ENCODE data around the gene IRAK3. TPM values are rescaled to one million over a fixed set of nuclear protein-coding genes. Genes with fewer than 3 reads are reported as not detected.
A peak's percentile ranks its signal among the peaks of the same experiment; 100 is the strongest.

IRAK3 gene, protein sequence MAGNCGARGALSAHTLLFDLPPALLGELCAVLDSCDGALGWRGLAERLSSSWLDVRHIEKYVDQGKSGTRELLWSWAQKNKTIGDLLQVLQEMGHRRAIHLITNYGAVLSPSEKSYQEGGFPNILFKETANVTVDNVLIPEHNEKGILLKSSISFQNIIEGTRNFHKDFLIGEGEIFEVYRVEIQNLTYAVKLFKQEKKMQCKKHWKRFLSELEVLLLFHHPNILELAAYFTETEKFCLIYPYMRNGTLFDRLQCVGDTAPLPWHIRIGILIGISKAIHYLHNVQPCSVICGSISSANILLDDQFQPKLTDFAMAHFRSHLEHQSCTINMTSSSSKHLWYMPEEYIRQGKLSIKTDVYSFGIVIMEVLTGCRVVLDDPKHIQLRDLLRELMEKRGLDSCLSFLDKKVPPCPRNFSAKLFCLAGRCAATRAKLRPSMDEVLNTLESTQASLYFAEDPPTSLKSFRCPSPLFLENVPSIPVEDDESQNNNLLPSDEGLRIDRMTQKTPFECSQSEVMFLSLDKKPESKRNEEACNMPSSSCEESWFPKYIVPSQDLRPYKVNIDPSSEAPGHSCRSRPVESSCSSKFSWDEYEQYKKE
- total RNA-seq (10 to 100 TPM in 1 of 9 donors, 1 to 10 TPM in 8; 3.0 to 11.4 (median 5.7) TPM), polyA plus RNA-seq (1 to 10 TPM; 2.2 to 3.6 TPM)
- long read RNA-seq, donor 1, partial matches to known transcripts, result 2 of 2 reads
- long read RNA-seq, donor 1, other reads (novel, unspliced or antisense), result 0 of 2 reads
- long read RNA-seq, donor 2, full-length matches to known transcripts, result 7 of 8 reads
- long read RNA-seq, donor 2, partial matches to known transcripts, result 0 of 8 reads
- long read RNA-seq, donor 2, other reads (novel, unspliced or antisense), result 1 of 8 reads
- long read RNA-seq, donor 3, result 0 reads

DNA sequence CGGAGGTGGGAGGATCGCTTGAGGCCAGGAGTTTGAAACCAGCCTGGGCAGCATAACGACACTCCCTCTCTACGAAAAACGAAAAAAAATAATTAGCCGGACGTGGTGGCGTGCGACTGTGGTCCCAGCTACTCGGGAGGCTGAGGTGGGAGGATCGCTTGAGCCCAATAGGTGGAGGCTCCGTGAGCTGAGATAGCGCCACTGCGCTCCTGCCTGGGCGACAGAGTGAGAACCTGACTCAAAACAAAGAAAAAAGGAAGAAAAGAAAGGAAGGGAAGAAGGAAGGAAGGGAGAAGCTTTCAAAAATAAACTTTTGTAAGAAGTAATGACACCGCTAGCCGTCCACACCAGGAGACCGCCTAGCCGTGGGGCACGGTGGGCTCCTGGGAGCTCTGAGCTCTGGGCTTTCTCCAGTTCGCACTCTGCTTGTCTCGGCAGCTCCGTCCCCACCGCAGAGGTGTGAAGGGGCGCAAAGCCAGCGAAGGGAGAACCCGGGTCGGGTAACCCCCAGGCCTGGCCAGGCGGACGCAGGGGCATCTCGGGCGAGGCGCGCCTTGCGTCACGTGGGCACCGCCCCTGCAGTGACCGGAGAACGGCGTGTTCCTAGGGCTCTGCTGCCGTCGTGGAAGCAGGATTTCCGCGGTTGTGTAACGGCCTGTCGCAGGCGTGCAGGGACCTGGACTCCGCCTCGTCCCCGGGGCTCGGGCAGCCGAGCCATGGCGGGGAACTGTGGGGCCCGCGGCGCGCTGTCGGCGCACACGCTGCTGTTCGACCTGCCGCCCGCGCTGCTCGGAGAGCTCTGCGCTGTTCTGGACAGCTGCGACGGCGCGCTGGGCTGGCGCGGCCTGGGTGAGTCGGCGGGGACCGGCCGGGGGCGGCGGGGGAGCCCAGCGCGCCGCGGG, at the start of gene IRAK3:
Gene IRAK3 (plus strand): TSS at position 631 of the 902 bp plus-strand sequence. CDS start 86 bp downstream, at position 717.
- Histone ChIP-seq H3K27me3 (peaks cover 0 to 11% (median 0%) of the 10 kb centered on the region in 9 donors), H3K9me3 (no peaks in the 10 kb centered on the region), H3K4me1 (peaks cover 0 to 52% (median 7%) of the 10 kb centered on the region in 12 donors), H3K4me3 (peak within 1 kb of the TSS; percentile 40 to 75 (median 65)), H3K36me3 (no peaks in the 10 kb centered on the region), H3K27ac (peak within 1 kb of the TSS; percentile 82 to 96 (median 91))
- intact Hi-C loops (cut with DNase I), result loop anchor here in 3 of 10 donors (1.0 to 2.0 kb wide), 3 partner anchors 18 to 20 kb away; partner anchors contain the start of gene TMBIM4 (in 2 of the 3)
- ATAC-seq (peak; percentile 94 to 98 (median 98)), DNase-seq (peak; percentile 84 to 93 (median 90))
- TF ChIP-seq POLR2A (IDR thresholded peaks at IDR 0.05), result peak; percentile 27 to 87
- TF ChIP-seq, protein P1, sequence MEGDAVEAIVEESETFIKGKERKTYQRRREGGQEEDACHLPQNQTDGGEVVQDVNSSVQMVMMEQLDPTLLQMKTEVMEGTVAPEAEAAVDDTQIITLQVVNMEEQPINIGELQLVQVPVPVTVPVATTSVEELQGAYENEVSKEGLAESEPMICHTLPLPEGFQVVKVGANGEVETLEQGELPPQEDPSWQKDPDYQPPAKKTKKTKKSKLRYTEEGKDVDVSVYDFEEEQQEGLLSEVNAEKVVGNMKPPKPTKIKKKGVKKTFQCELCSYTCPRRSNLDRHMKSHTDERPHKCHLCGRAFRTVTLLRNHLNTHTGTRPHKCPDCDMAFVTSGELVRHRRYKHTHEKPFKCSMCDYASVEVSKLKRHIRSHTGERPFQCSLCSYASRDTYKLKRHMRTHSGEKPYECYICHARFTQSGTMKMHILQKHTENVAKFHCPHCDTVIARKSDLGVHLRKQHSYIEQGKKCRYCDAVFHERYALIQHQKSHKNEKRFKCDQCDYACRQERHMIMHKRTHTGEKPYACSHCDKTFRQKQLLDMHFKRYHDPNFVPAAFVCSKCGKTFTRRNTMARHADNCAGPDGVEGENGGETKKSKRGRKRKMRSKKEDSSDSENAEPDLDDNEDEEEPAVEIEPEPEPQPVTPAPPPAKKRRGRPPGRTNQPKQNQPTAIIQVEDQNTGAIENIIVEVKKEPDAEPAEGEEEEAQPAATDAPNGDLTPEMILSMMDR (IDR thresholded peaks at IDR 0.05), result no peak
- WGBS, 4 donors, result 17 to 48% (median 28%) methylated on average over 29 to 82 of the region's 82 CpGs

GRCh38 chr12:66139328-66139727, 49.7 kb upstream of the IRAK3 start:
- Histone ChIP-seq H3K27me3 (no peaks in the 10 kb centered on the region), H3K4me3 (no peak overlapping the region), H3K9me3 (peaks cover 0 to 26% (median 16%) of the 10 kb centered on the region in 12 donors), H3K27ac (peak overlapping the region in 8 of 12 donors; percentile 1 to 74 (median 41)), H3K4me1 (peaks cover 0 to 33% (median 10%) of the 10 kb centered on the region in 12 donors), H3K36me3 (peaks cover 0 to 79% (median 56%) of the 10 kb centered on the region in 9 donors)
- TF ChIP-seq, protein P1 (IDR thresholded peaks at IDR 0.05), result no peak
- TF ChIP-seq POLR2A (IDR thresholded peaks at IDR 0.05), result no peak
- DNase-seq (no peak), ATAC-seq (peak in 3 of 4 donors; percentile 55 to 79 (median 59))
- 50 to 67% (median 57%) methylated on average over 2 of the region's 2 CpGs for WGBS, 4 donors
- intact Hi-C loops (cut with DNase I), result no loop called here

GRCh38 chr12:66140731-66141130, 48.3 kb upstream of the IRAK3 start:
- Histone ChIP-seq H3K9me3 (peaks cover 0 to 26% (median 16%) of the 10 kb centered on the region in 12 donors), H3K4me3 (no peak overlapping the region), H3K36me3 (peaks cover 0 to 84% (median 57%) of the 10 kb centered on the region in 9 donors), H3K27ac (no peak overlapping the region), H3K27me3 (no peaks in the 10 kb centered on the region), H3K4me1 (peaks cover 3 to 46% (median 18%) of the 10 kb centered on the region in 12 donors)
- ATAC-seq, result no peak
- no peak for DNase-seq
- intact Hi-C loops (cut with DNase I), result loop anchor here in 4 of 10 donors (10.0 kb wide), 3 partner anchors 164 to 554 kb away; partner anchors contain the start of gene HELB (in 2 of the 4)
- TF ChIP-seq POLR2A (IDR thresholded peaks at IDR 0.05), result no peak
- TF ChIP-seq, protein P1 (IDR thresholded peaks at IDR 0.05), result no peak
